SK-N-SH (cell line): ENCODE measurements around the gene PCBP3.

Experiments
- ELF1 ChIP-seq: IDR thresholded peaks from 2 replicates; pipeline ENCODE4 v1.4.0; 2012
- EP300 ChIP-seq, 2 experiments: IDR thresholded peaks; 2 replicates each; pipeline versions ENCODE4 v1.4.0 to v1.6.1; 2012; ENCODE audit warnings: borderline replicate concordance in 1 of 2, low read depth in 1 of 2, low read length in 1 of 2
- EZH2phosphoT487 ChIP-seq: fragments of 200-600 bp; sonication (generic); IDR thresholded peaks from 2 replicates; pipeline ENCODE4 v1.6.1; 2017; ENCODE audit warnings: low read depth, mixed run types, mild to moderate bottlenecking, antibody characterized with exemption, moderate library complexity, borderline replicate concordance
- FOXJ3 ChIP-seq: sonication (generic); formaldehyde crosslinking; IDR thresholded peaks from 2 replicates; pipeline ENCODE4 v1.5.1; 2020; ENCODE audit warnings: mild to moderate bottlenecking, missing genetic modification reagents
- GABPA ChIP-seq: IDR thresholded peaks from 2 replicates; pipeline ENCODE4 v1.4.0; 2012; ENCODE audit warnings: low read depth, mild to moderate bottlenecking
- RAD21 ChIP-seq: IDR thresholded peaks from 2 replicates; pipeline ENCODE4 v1.6.1; 2012; ENCODE audit warnings: mild to moderate bottlenecking, low read length
- RFX5 ChIP-seq: IDR thresholded peaks from 2 replicates; pipeline ENCODE4 v1.6.1; 2012; ENCODE audit warnings: mild to moderate bottlenecking, improper control_type of control experiment, low read length
- SIN3A ChIP-seq: IDR thresholded peaks from 2 replicates; pipeline ENCODE4 v1.6.1; 2012; ENCODE audit warnings: low read depth, mild to moderate bottlenecking, low read length, moderate library complexity, borderline replicate concordance
- TF ChIP-seq, protein P1 (sequence below): fragments of 200-600 bp; sonication (generic); IDR thresholded peaks from 2 replicates; pipeline ENCODE4 v1.6.1; 2017; ENCODE audit warnings: antibody characterized with exemption, mild to moderate bottlenecking, moderate library complexity
- TF ChIP-seq, protein P2 (sequence below): IDR thresholded peaks from 2 replicates; pipeline ENCODE4 v1.4.0; 2012; ENCODE audit warnings: low read depth

GRCh38 chr21:45859041-45859761 is 215.7 kb downstream of the PCBP3 start:
- no peak for TF ChIP-seq EZH2phosphoT487
- TF ChIP-seq, protein P1, sequence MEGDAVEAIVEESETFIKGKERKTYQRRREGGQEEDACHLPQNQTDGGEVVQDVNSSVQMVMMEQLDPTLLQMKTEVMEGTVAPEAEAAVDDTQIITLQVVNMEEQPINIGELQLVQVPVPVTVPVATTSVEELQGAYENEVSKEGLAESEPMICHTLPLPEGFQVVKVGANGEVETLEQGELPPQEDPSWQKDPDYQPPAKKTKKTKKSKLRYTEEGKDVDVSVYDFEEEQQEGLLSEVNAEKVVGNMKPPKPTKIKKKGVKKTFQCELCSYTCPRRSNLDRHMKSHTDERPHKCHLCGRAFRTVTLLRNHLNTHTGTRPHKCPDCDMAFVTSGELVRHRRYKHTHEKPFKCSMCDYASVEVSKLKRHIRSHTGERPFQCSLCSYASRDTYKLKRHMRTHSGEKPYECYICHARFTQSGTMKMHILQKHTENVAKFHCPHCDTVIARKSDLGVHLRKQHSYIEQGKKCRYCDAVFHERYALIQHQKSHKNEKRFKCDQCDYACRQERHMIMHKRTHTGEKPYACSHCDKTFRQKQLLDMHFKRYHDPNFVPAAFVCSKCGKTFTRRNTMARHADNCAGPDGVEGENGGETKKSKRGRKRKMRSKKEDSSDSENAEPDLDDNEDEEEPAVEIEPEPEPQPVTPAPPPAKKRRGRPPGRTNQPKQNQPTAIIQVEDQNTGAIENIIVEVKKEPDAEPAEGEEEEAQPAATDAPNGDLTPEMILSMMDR: no peak
- no peak for TF ChIP-seq EP300 (IDR thresholded peaks at IDR 0.05; ENCODE audit: borderline replicate concordance in 1 of 2, low read depth in 1 of 2, low read length in 1 of 2)
- TF ChIP-seq RAD21: no peak
- TF ChIP-seq GABPA: no peak
- TF ChIP-seq, protein P2, sequence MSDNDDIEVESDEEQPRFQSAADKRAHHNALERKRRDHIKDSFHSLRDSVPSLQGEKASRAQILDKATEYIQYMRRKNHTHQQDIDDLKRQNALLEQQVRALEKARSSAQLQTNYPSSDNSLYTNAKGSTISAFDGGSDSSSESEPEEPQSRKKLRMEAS: no peak
- TF ChIP-seq RFX5: no peak
- TF ChIP-seq ELF1: no peak
- TF ChIP-seq FOXJ3 (CRISPR knock-in tag): no peak
- no peak for TF ChIP-seq SIN3A
